Lower leg skin (tissue), 4 donors: Measurements from ENCODE around the gene HRG. TPM values are rescaled to one million over a fixed set of nuclear protein-coding genes. Genes with fewer than 3 reads are reported as not detected.
"Not testable (repeated sequence)": the region's sequence is repeated elsewhere in the genome, so short reads cannot be mapped to it uniquely, and the experiment has no call there.

Experiments used
- DNase-seq, 2 donors: peaks; one replicate each; pipeline ENCODE4 v3.0.0-alpha.2; 2019; ENCODE audit warnings: low spot score in 2 of 2
- H3K4me3 ChIP-seq: fragments of 200-600 bp; sonication (generic); 2 replicates; pipeline ENCODE4 v1.5.1; 2017; ENCODE audit warnings: mild to moderate bottlenecking, low read depth; ENCODE audit not compliant: poor library complexity, severe bottlenecking
- POLR2A ChIP-seq, 2 donors: fragments of 450-650 bp; IDR thresholded peaks; one replicate each; pipeline ENCODE4 v1.6.1; 2016 to 2017; ENCODE audit warnings: antibody characterized with exemption in 2 of 2, mild to moderate bottlenecking in 1 of 2, moderate library complexity in 1 of 2
- WGBS, 2 donors: methylation state at CpG; one replicate each; pipeline ENCODE4 v1.1.5; 2018; 5-methylcytosine and 5-hydroxymethylcytosine counted together
- intact Hi-C: fragments of 100-400 bp; cut with DNase I; formaldehyde crosslinking; loops from one replicate; pipeline ENCODE4 v1.15.0; 2023; ENCODE audit warnings: low total_unique reads
- total RNA-seq, 4 donors: library from RNA; depleted of rRNA; stranded (reverse); fragments of >200 nt; gene quantifications; one replicate each; pipeline ENCODE4 v1.1.0, GENCODE V29; 2016
- TF ChIP-seq, protein P1 (sequence below), 3 donors: fragments of 450-650 bp; IDR thresholded peaks; one replicate each; pipeline ENCODE4 v1.5.1; 2016; ENCODE audit warnings: antibody characterized with exemption in 3 of 3, mild to moderate bottlenecking in 3 of 3, moderate library complexity in 2 of 3

HRG gene
- total RNA-seq, 4 donors from 2014 or later: 0.10 to 0.34 TPM; not detected in 2

DNA sequence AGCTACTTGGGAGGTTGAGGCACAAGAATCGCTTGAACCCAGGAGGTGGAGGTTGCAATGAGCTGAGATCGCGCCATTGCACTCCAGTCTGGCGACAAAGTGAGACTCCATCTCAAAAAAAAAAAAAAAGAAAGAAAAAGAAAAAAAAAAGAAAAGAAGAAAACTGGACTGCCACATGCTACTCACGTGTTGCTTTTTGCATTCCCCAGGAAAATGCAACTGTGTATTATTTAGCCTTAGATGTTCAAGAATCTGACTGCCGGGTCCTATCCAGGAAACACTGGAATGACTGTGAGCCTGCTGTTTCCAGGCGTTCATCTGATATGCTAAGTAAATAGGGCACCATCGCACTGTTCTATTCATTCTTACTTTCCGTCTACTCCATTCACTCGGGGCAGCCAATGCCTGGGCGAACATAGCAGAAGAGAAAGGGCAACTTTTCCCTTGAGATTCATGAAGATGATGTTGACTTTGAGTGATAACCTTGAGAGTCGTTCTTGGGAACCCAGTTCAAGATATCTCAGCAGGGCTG is 21.4 kb downstream of the HRG start:
- TF ChIP-seq, protein P1, sequence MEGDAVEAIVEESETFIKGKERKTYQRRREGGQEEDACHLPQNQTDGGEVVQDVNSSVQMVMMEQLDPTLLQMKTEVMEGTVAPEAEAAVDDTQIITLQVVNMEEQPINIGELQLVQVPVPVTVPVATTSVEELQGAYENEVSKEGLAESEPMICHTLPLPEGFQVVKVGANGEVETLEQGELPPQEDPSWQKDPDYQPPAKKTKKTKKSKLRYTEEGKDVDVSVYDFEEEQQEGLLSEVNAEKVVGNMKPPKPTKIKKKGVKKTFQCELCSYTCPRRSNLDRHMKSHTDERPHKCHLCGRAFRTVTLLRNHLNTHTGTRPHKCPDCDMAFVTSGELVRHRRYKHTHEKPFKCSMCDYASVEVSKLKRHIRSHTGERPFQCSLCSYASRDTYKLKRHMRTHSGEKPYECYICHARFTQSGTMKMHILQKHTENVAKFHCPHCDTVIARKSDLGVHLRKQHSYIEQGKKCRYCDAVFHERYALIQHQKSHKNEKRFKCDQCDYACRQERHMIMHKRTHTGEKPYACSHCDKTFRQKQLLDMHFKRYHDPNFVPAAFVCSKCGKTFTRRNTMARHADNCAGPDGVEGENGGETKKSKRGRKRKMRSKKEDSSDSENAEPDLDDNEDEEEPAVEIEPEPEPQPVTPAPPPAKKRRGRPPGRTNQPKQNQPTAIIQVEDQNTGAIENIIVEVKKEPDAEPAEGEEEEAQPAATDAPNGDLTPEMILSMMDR (IDR thresholded peaks at IDR 0.05): no peak
- TF ChIP-seq POLR2A (IDR thresholded peaks at IDR 0.05): no peak
- intact Hi-C loops: no loop called here
- no peak overlapping the region for H3K4me3 ChIP-seq
- DNase-seq: no peak
- 90% methylated on average over 12 of the region's 12 CpGs for WGBS, 2 donors

DNA sequence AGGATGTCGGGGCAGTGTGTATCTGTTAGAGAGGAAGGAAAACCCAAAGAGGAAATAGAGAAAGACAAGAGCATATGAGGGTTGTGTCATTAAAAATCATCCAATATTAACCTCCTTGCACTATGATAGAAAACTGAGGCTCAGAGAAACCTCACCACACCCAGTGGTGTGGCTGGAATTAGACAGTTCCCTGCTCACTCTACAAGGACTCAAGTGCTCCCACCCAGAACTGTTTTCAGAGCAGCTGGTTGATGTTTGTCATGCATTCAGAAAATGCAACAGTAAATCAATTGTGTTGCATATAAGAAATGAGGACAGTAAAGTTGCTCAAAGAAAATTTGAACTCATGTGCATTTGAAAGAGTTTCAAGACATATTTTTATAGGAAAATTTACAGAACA is 24.5 kb downstream of the HRG start:
- 94 to 96% methylated on average over 1 of the region's 1 CpG for WGBS, 2 donors
- H3K4me3 ChIP-seq, intact Hi-C loops, DNase-seq: not testable (repeated sequence)

GRCh38 chr3:186691676-186692075 is 25.9 kb downstream of the HRG start:
- 58 to 77% methylated on average over 7 of the region's 7 CpGs for WGBS, 2 donors
- intact Hi-C loops: no loop called here
- TF ChIP-seq, protein P1 (IDR thresholded peaks at IDR 0.05): no peak
- TF ChIP-seq POLR2A (IDR thresholded peaks at IDR 0.05): no peak

GRCh38 chr3:186693843-186694242 is 28.0 kb downstream of the HRG start:
- DNase-seq: no peak
- H3K4me3 ChIP-seq: no peak overlapping the region
- no peak for TF ChIP-seq POLR2A (IDR thresholded peaks at IDR 0.05)
- TF ChIP-seq, protein P1 (IDR thresholded peaks at IDR 0.05): no peak
- intact Hi-C loops: no loop called here
- 89 to 91% methylated on average over 3 of the region's 3 CpGs for WGBS, 2 donors

More at GRCh38 chr3:186691676-186692075, 25.9 kb downstream of the HRG start:
- DNase-seq: no peak
- no peak overlapping the region for H3K4me3 ChIP-seq

DNA sequence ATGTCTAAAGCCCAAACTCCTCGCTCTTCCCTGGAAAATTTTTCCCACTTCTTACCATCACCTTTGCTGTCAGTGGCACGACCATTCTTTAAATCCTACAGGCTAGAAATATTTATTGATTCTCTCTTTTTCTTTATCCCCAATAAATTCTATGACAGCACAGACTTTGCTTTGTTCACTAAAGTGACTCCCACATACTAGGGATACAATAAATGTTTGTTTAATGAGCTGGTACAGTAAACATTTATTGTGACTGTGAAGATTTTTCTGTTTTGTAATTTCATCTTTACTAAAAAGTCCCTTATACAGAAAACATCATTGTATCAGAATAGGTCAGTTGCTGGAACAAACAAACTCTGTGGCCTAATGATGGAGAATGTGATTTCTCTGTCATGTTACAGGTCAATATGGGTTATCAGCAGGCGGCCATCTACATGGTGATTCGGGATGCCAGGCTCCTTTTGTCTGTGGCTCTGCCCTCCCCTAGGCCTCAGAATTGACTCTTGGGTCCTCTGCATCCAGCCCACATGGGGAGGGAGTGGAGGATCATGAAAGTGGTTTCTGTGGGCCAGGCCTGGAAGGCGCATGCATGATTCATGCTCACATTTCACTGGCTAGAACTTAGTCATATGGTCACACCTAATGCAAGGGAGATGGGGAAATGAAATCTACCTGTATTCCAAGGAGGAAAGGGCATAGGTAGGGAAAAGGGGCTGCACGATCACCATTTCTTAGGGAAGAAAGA is 28.6 kb downstream of the HRG start:
- no peak overlapping the region for H3K4me3 ChIP-seq
- DNase-seq: no peak
- WGBS, 2 donors: 80 to 82% methylated on average over 6 of the region's 6 CpGs
- intact Hi-C loops: no loop called here
- TF ChIP-seq, protein P1 (IDR thresholded peaks at IDR 0.05): no peak
- no peak for TF ChIP-seq POLR2A (IDR thresholded peaks at IDR 0.05)

GRCh38 chr3:186696522-186696921 is 30.7 kb downstream of the HRG start:
- H3K4me3 ChIP-seq: no peak overlapping the region
- intact Hi-C loops: no loop called here
- no peak for DNase-seq
- no peak for TF ChIP-seq POLR2A (IDR thresholded peaks at IDR 0.05)
- TF ChIP-seq, protein P1 (IDR thresholded peaks at IDR 0.05): no peak
- WGBS, 2 donors: 82 to 91% methylated on average over 2 of the region's 2 CpGs
